Measurements from ENCODE around the gene CCDC88A.
"Not testable (repeated sequence)": the region's sequence is repeated elsewhere in the genome, so short reads cannot be mapped to it uniquely, and the experiment has no call there.

DNA sequence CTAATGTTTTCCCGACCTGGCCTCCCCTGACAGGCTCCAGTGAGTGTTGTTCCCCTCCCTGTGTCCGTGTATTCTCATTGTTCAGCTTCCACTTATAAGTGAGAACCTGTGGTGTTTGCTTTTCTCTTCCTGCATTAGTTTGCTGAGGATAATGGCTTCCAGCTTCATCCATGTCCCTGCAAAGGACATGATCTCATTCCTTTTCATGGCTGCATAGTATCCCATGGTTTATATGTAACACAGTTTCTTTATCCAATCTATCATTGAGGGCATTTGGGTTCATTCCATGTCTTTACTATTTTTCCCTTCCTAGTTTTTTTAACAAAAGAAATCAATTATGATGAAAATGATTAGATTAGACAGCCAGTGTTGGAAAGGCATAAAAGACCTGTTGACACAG is 63.5 kb downstream of the CCDC88A start:
- not testable (repeated sequence) for TF ChIP-seq CTCF (conservative IDR thresholded peaks at IDR 0.05); ZFX (IDR thresholded peaks at IDR 0.05)
